ENCODE data around the gene PPP1R36. TPM values are rescaled to one million over a fixed set of nuclear protein-coding genes. Genes with fewer than 3 reads are reported as not detected.

The PPP1R36 gene
- total RNA-seq, 1 donor from 2014 or later, result 1.1 TPM

DNA sequence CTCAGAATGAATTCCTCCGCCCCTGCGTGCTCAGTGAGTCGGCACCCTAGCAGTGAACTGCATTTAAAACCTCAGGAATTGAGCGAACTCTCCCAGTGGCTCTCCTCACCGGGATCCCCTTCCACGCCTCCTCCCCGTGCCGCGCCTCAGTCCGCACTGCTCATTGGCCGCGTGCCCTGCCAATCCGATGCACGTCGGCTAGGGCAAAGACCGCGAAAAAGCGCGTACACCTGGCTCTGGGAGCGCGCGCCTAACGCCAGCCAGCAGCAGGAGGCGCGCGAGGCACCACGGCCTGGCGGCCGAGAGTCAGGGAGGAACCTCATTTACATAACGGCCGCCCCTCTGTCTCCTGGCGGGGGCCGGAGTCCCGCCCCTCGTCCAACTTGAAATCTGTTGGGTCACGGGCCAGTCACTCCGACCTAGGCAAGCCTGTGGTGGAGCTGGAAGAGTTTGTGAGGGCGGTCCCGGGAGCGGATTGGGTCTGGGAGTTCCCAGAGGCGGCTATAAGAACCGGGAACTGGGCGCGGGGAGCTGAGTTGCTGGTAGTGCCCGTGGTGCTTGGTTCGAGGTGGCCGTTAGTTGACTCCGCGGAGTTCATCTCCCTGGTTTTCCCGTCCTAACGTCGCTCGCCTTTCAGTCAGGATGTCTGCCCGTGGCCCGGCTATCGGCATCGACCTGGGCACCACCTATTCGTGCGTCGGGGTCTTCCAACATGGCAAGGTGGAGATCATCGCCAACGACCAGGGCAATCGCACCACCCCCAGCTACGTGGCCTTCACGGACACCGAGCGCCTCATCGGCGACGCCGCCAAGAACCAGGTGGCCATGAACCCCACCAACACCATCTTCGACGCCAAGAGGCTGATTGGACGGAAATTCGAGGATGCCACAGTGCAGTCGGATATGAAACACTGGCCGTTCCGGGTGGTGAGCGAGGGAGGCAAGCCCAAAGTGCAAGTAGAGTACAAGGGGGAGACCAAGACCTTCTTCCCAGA is 9.3 kb upstream of the PPP1R36 start, which contains the start of gene HSPA2:
HSPA2 (plus strand) TSS at position 534 of the 995 bp plus-strand sequence; CDS start at position 643, 109 bp downstream.
- H3K27me3 Mint-ChIP-seq (ENCODE audit: low read depth), result no peaks in the 10 kb centered on the region
- H3K27ac Mint-ChIP-seq (ENCODE audit: unreplicated experiment), result peak within 1 kb of the TSS; percentile 96
- DNase-seq (ENCODE audit: low spot score), result peak; percentile 98
- TF ChIP-seq, protein P1, sequence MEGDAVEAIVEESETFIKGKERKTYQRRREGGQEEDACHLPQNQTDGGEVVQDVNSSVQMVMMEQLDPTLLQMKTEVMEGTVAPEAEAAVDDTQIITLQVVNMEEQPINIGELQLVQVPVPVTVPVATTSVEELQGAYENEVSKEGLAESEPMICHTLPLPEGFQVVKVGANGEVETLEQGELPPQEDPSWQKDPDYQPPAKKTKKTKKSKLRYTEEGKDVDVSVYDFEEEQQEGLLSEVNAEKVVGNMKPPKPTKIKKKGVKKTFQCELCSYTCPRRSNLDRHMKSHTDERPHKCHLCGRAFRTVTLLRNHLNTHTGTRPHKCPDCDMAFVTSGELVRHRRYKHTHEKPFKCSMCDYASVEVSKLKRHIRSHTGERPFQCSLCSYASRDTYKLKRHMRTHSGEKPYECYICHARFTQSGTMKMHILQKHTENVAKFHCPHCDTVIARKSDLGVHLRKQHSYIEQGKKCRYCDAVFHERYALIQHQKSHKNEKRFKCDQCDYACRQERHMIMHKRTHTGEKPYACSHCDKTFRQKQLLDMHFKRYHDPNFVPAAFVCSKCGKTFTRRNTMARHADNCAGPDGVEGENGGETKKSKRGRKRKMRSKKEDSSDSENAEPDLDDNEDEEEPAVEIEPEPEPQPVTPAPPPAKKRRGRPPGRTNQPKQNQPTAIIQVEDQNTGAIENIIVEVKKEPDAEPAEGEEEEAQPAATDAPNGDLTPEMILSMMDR (IDR thresholded peaks at IDR 0.05), result peak; percentile 86
- H3K36me3 Mint-ChIP-seq (ENCODE audit: low read depth), result no peaks in the 10 kb centered on the region
- peaks cover 2% of the 10 kb centered on the region for H3K9me3 Mint-ChIP-seq (ENCODE audit: low read depth)
- peaks cover 31% of the 10 kb centered on the region for H3K4me1 Mint-ChIP-seq (ENCODE audit: low read depth)
- peak within 1 kb of the TSS; percentile 91 for H3K4me3 Mint-ChIP-seq (ENCODE audit: unreplicated experiment)

- Mint-ChIP-seq H3K4me3 (ENCODE audit: unreplicated experiment) (no peak overlapping the region), H3K27me3 (ENCODE audit: low read depth) (no peaks in the 10 kb centered on the region), H3K27ac (ENCODE audit: unreplicated experiment) (no peak overlapping the region), H3K36me3 (ENCODE audit: low read depth) (no peaks in the 10 kb centered on the region), H3K9me3 (ENCODE audit: low read depth) (peaks cover 2% of the 10 kb centered on the region), H3K4me1 (ENCODE audit: low read depth) (peaks cover 25% of the 10 kb centered on the region)
- TF ChIP-seq, protein P1 (IDR thresholded peaks at IDR 0.05), result no peak
- DNase-seq (ENCODE audit: low spot score), result no peak
Observed at GRCh38 chr14:64541261-64541971, 8.3 kb upstream of the PPP1R36 start.

GRCh38 chr14:64541972-64542835 is 7.6 kb upstream of the PPP1R36 start:
- Mint-ChIP-seq H3K9me3 (ENCODE audit: low read depth) (peaks cover 2% of the 10 kb centered on the region), H3K36me3 (ENCODE audit: low read depth) (no peaks in the 10 kb centered on the region), H3K27ac (ENCODE audit: unreplicated experiment) (no peak overlapping the region), H3K27me3 (ENCODE audit: low read depth) (no peaks in the 10 kb centered on the region), H3K4me3 (ENCODE audit: unreplicated experiment) (no peak overlapping the region), H3K4me1 (ENCODE audit: low read depth) (peaks cover 17% of the 10 kb centered on the region)
- TF ChIP-seq, protein P1 (IDR thresholded peaks at IDR 0.05), result no peak
- DNase-seq (ENCODE audit: low spot score), result no peak

GRCh38 chr14:64542836-64543201 is 6.9 kb upstream of the PPP1R36 start:
- no peak for DNase-seq (ENCODE audit: low spot score)
- H3K27ac Mint-ChIP-seq (ENCODE audit: unreplicated experiment), result no peak overlapping the region
- H3K4me1 Mint-ChIP-seq (ENCODE audit: low read depth), result peaks cover 17% of the 10 kb centered on the region
- H3K9me3 Mint-ChIP-seq (ENCODE audit: low read depth), result peaks cover 2% of the 10 kb centered on the region
- no peaks in the 10 kb centered on the region for H3K27me3 Mint-ChIP-seq (ENCODE audit: low read depth)
- TF ChIP-seq, protein P1 (IDR thresholded peaks at IDR 0.05), result no peak
- H3K36me3 Mint-ChIP-seq (ENCODE audit: low read depth), result no peaks in the 10 kb centered on the region
- no peak overlapping the region for H3K4me3 Mint-ChIP-seq (ENCODE audit: unreplicated experiment)
